Osteoblast (primary cell): ENCODE measurements around the gene PRPF6. TPM values are rescaled to one million over a fixed set of nuclear protein-coding genes. Genes with fewer than 3 reads are reported as not detected.
"Not testable (repeated sequence)": the region's sequence is repeated elsewhere in the genome, so short reads cannot be mapped to it uniquely, and the experiment has no call there.

Experiments used
- DNase-seq: peaks from one replicate; pipeline ENCODE4 v3.0.0; 2011; ENCODE audit warnings: low spot score, mixed read lengths; ENCODE audit not compliant: insufficient read length; ENCODE audit errors: missing footprints
- H2AFZ ChIP-seq: 2 replicates; pipeline ENCODE4 v1.6.0; 2011; ENCODE audit warnings: mild to moderate bottlenecking, low read length
- H3K27ac ChIP-seq: 2 replicates; pipeline ENCODE4 v1.5.1; 2011; ENCODE audit warnings: mild to moderate bottlenecking, low read depth, low read length, moderate library complexity
- H3K27me3 ChIP-seq: 2 replicates; pipeline ENCODE4 v1.6.0; 2012; ENCODE audit warnings: mild to moderate bottlenecking, control low read depth, inconsistent platforms, low read length, moderate library complexity; ENCODE audit not compliant: insufficient read depth
- H3K36me3 ChIP-seq: 2 replicates; pipeline ENCODE4 v1.5.1; 2011; ENCODE audit warnings: mild to moderate bottlenecking, low read length, control low read depth, moderate library complexity; ENCODE audit not compliant: insufficient read depth
- H3K4me1 ChIP-seq: 2 replicates; pipeline ENCODE4 v1.5.1; 2011; ENCODE audit warnings: mild to moderate bottlenecking, low read length, control low read depth, moderate library complexity; ENCODE audit not compliant: insufficient read depth
- H3K4me2 ChIP-seq: 2 replicates; pipeline ENCODE4 v1.6.0; 2011; ENCODE audit warnings: mild to moderate bottlenecking, low read length; ENCODE audit not compliant: insufficient read depth
- H3K4me3 ChIP-seq: fragments of 200-600 bp; sonication (generic); 3 replicates; pipeline ENCODE4 v1.5.1; 2012; ENCODE audit warnings: mild to moderate bottlenecking, low read length, inconsistent platforms; ENCODE audit not compliant: insufficient read depth
- H3K79me2 ChIP-seq: 2 replicates; pipeline ENCODE4 v1.6.0; 2012; ENCODE audit warnings: mild to moderate bottlenecking, low read length, control low read depth, inconsistent platforms; ENCODE audit not compliant: insufficient read depth
- H3K9me3 ChIP-seq: 2 replicates; pipeline ENCODE4 v1.5.1; 2011; ENCODE audit warnings: low read depth, low read length, control low read depth
- H4K20me1 ChIP-seq: 2 replicates; pipeline ENCODE4 v1.6.0; 2012; ENCODE audit warnings: mild to moderate bottlenecking, low read length, control low read depth; ENCODE audit not compliant: insufficient read depth
- total RNA-seq: library from RNA; depleted of rRNA; stranded (reverse); fragments of >200 nt; gene quantifications from 2 replicates; pipeline ENCODE4 v1.2.3, GENCODE V29; 2012
- TF ChIP-seq, protein P1 (sequence below): IDR thresholded peaks from 2 replicates; pipeline ENCODE4 v1.5.1; 2011; ENCODE audit warnings: mild to moderate bottlenecking, low read depth, low read length, moderate library complexity; ENCODE audit errors: extremely low read depth

Gene PRPF6
- total RNA-seq, 1 donor = 56.1 TPM

DNA sequence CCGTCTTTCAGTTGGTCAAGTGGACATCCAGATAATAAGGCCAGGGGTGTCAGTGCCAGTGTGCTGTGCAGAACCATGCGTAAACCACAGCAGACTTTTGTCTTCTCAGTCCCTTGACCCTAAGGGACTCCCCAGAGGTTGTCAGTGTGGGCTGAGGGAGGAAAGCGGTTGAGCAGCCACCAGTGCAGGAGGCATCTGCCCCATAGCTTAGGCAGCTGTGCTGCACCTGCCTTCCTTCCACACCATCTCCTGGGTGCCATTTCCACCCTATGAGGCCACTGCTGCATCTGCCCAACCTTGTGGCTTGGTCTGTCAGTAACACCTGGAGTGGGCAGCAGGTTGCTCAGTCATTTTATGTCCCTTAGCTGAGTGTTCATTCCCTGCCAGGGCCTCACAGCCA, 26.0 kb downstream of the PRPF6 start:
- Histone ChIP-seq H3K27me3 (no peaks in the 10 kb centered on the region), H3K4me3 (no peak overlapping the region), H4K20me1 (peaks cover 33% of the 10 kb centered on the region), H3K4me2 (no peak overlapping the region), H2AFZ (no peak overlapping the region), H3K79me2 (peaks cover 23% of the 10 kb centered on the region), H3K4me1 (no peaks in the 10 kb centered on the region), H3K36me3 (peaks cover 58% of the 10 kb centered on the region), H3K27ac (no peak overlapping the region), H3K9me3 (no peaks in the 10 kb centered on the region)
- TF ChIP-seq, protein P1, sequence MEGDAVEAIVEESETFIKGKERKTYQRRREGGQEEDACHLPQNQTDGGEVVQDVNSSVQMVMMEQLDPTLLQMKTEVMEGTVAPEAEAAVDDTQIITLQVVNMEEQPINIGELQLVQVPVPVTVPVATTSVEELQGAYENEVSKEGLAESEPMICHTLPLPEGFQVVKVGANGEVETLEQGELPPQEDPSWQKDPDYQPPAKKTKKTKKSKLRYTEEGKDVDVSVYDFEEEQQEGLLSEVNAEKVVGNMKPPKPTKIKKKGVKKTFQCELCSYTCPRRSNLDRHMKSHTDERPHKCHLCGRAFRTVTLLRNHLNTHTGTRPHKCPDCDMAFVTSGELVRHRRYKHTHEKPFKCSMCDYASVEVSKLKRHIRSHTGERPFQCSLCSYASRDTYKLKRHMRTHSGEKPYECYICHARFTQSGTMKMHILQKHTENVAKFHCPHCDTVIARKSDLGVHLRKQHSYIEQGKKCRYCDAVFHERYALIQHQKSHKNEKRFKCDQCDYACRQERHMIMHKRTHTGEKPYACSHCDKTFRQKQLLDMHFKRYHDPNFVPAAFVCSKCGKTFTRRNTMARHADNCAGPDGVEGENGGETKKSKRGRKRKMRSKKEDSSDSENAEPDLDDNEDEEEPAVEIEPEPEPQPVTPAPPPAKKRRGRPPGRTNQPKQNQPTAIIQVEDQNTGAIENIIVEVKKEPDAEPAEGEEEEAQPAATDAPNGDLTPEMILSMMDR = no peak
- no peak for DNase-seq

DNA sequence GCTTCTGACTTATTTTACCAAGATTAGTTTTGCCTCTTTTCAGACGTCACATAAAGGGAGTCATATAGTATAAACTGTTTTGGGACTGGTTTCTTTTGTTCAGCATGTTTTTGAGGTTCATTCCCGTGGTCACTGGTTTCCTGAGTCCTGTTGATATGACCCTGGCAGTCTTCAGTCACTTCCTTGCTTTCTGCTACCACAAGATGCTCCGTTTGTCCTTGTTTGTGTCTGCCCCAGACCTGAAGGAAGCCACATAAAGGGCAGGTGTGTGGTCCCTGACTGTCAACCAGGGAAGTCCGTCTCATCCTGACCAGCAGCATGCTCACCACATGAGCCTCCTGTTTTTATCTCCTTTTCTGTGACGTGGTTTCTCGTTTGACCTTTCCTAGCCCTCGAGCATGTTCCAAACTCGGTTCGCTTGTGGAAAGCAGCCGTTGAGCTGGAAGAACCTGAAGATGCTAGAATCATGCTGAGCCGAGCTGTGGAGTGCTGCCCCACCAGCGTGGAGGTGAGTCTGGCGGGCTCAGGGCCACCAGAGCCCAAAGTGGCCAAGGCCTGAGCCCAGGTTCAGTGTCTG, 29.0 kb downstream of the PRPF6 start:
- Histone ChIP-seq H4K20me1 (peaks cover 27% of the 10 kb centered on the region), H3K36me3 (peaks cover 66% of the 10 kb centered on the region), H2AFZ (no peak overlapping the region), H3K27ac (no peak overlapping the region), H3K9me3 (no peaks in the 10 kb centered on the region), H3K27me3 (no peaks in the 10 kb centered on the region), H3K4me1 (no peaks in the 10 kb centered on the region), H3K4me3 (no peak overlapping the region), H3K4me2 (no peak overlapping the region), H3K79me2 (peaks cover 23% of the 10 kb centered on the region)
- DNase-seq = no peak
- TF ChIP-seq, protein P1 = no peak

DNA sequence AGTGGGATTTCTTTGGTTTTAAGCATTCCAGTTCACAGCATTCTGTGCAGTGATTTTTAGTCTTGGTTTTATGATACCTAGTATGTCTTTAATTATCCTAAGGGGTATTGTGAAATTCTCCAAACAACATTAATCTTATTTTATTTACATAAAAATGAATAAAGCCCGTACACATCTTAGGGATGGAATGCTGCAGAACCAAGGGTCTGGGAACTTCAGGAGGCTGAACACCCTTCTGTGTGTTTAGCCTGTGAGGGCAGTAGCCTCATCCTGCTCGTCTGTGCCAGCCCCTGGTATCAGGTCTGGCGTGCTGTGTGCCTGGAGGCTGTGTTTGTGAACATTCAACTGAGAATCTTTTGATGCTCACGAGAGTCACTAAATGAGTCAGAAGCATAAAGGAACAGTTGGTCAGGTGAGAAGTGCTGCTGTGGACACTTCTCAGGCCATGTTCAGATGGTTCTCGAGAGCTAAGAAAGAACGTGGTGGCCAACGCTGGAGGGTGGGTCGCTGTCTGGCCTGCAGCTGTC, 29.8 kb downstream of the PRPF6 start:
- no peak for DNase-seq
- peaks cover 26% of the 10 kb centered on the region for H4K20me1 ChIP-seq
- no peak overlapping the region for H3K4me3 ChIP-seq
- H3K27me3 ChIP-seq = no peaks in the 10 kb centered on the region
- no peaks in the 10 kb centered on the region for H3K9me3 ChIP-seq
- H3K27ac ChIP-seq = no peak overlapping the region
- H3K4me1 ChIP-seq = no peaks in the 10 kb centered on the region
- peaks cover 59% of the 10 kb centered on the region for H3K36me3 ChIP-seq
- H3K79me2 ChIP-seq = peaks cover 26% of the 10 kb centered on the region
- H3K4me2 ChIP-seq = no peak overlapping the region
- H2AFZ ChIP-seq = no peak overlapping the region
- TF ChIP-seq, protein P1 = no peak

DNA sequence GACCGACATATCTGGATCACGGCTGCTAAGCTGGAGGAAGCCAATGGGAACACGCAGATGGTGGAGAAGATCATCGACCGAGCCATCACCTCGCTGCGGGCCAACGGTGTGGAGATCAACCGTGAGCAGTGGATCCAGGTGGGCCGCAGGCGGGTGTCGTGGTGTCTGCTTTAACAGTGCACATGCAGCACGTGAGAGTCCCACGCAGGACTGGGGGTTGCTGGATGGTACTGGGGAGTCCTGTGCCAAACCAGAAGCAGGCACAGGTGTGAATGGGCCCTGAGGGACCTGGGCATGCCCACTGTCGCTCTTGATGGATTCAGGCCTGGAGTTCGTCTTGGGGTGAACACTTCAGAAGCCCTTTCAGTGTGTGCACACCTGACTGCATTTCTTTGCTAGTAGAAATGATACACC, 30.4 kb downstream of the PRPF6 start:
- DNase-seq = no peak
- TF ChIP-seq, protein P1 = no peak
- Histone ChIP-seq H3K27me3 (no peaks in the 10 kb centered on the region), H3K9me3 (no peaks in the 10 kb centered on the region), H4K20me1 (peaks cover 23% of the 10 kb centered on the region), H3K4me1 (no peaks in the 10 kb centered on the region), H2AFZ (no peak overlapping the region), H3K4me2 (no peak overlapping the region), H3K79me2 (peaks cover 26% of the 10 kb centered on the region), H3K27ac (no peak overlapping the region), H3K4me3 (no peak overlapping the region), H3K36me3 (peaks cover 61% of the 10 kb centered on the region)

DNA sequence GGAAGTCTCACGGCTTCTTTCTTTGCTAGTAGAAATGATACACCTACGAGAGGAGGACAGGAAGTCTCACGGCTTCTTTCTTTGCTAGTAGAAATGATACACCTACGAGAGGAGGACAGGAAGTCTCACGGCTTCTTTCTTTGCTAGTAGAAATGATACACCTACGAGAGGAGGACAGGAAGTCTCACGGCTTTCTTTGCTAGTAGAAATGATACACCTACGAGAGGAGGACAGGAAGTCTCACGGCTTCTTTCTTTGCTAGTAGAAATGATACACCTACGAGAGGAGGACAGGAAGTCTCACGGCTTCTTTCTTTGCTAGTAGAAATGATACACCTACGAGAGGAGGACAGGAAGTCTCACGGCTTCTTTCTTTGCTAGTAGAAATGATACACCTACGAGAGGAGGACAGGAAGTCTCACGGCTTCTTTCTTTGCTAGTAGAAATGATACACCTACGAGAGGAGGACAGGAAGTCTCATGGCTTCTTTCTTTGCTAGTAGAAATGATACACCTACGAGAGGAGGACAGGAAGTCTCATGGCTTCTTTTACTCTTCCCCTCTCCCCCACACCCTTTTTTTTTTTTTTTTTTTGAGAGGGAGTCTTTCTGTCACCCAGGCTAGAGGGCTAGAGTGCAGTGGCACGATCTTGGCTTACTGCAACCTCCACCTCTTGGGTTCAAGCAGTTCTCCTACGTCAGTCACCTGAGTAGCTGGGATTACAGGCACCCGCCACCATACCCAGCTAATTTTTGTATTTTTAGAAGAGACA, 31.6 kb downstream of the PRPF6 start:
- not testable (repeated sequence) for DNase-seq, H3K27me3 ChIP-seq, H3K4me3 ChIP-seq, H3K4me1 ChIP-seq, H3K4me2 ChIP-seq, H3K27ac ChIP-seq, H2AFZ ChIP-seq, H3K9me3 ChIP-seq
- peaks cover 58% of the 10 kb centered on the region for H3K36me3 ChIP-seq
- peaks cover 18% of the 10 kb centered on the region for H4K20me1 ChIP-seq
- peaks cover 19% of the 10 kb centered on the region for H3K79me2 ChIP-seq
